GM12878 (cell line): ENCODE data around the gene COL4A2. TPM values are rescaled to one million over a fixed set of nuclear protein-coding genes. Genes with fewer than 3 reads are reported as not detected.

Experiments
- ATF7 ChIP-seq: fragments of 450-650 bp; IDR thresholded peaks from 2 replicates; pipeline ENCODE4 v1.6.1; 2016; ENCODE audit warnings: low read depth, mild to moderate bottlenecking
- DPF2 ChIP-seq: fragments of 450-650 bp; IDR thresholded peaks from 2 replicates; pipeline ENCODE4 v1.6.1; 2017; ENCODE audit warnings: mild to moderate bottlenecking
- IKZF1 ChIP-seq: fragments of 450-650 bp; conservative IDR thresholded peaks from 2 replicates; pipeline ENCODE4 v1.6.1; 2017; ENCODE audit warnings: antibody characterized with exemption, mild to moderate bottlenecking
- MTA2 ChIP-seq: fragments of 450-650 bp; IDR thresholded peaks from 2 replicates; pipeline ENCODE4 v1.6.1; 2016; ENCODE audit warnings: low read depth, mild to moderate bottlenecking, moderate library complexity
- RAD21 ChIP-seq: IDR thresholded peaks from 2 replicates; pipeline ENCODE4 v1.6.1; 2011; ENCODE audit warnings: mild to moderate bottlenecking, low read depth, low read length, moderate library complexity; ENCODE audit not compliant: insufficient read depth
- SIX5 ChIP-seq: IDR thresholded peaks from 2 replicates; pipeline ENCODE4 v1.6.1; 2011; ENCODE audit warnings: mild to moderate bottlenecking, low read depth, low read length, moderate library complexity; ENCODE audit not compliant: severe bottlenecking
- SRF ChIP-seq, 2 experiments: IDR thresholded peaks; 2 replicates each; pipeline ENCODE4 v1.6.1; 2011; ENCODE audit warnings: low read depth in 2 of 2, low read length in 2 of 2, mild to moderate bottlenecking in 1 of 2, moderate library complexity in 1 of 2
- ZBTB33 ChIP-seq: fragments of 450-650 bp; IDR thresholded peaks from 2 replicates; pipeline ENCODE4 v1.6.1; 2017; ENCODE audit warnings: mild to moderate bottlenecking
- polyA plus RNA-seq, 11 experiments: library from polyadenylated mRNA; depleted of rRNA in 4 of 11; unstranded in 6 of 11; stranded (reverse) in 5 of 11; fragments of >200 nt; fragmentation: Nextera tagmentation in 4 of 11; fragmentation: Illumina TruSeq in 1 of 11; extraction: Ambion mirVana in 4 of 11; extraction: Trizol in 1 of 11; gene quantifications; 1 replicate in 1 of 11; 2 replicates in 10 of 11; pipeline versions ENCODE4 v1.2.1 to v1.2.3, GENCODE V29; 2011 to 2016; ENCODE audit warnings: inconsistent platforms in 2 of 11, missing spikeins in 2 of 11, low read depth in 1 of 11
- total RNA-seq, 4 experiments: library from RNA; depleted of rRNA in 3 of 4; stranded (reverse); fragments of >200 nt in 3 of 4; fragmentation: Illumina TruSeq in 1 of 4; extraction: Trizol in 1 of 4; gene quantifications; 2 replicates each; pipeline versions ENCODE4 v1.2.1 to v1.2.3, GENCODE V29; 2013 to 2021
- TF ChIP-seq, protein P1 (sequence below): fragments of 450-650 bp; formaldehyde crosslinking; IDR thresholded peaks from 2 replicates; pipeline ENCODE4 v1.5.0; 2022; ENCODE audit warnings: mild to moderate bottlenecking, missing genetic modification characterization

The COL4A2 gene
- total and polyA plus RNA-seq, 10 of the 15 experiments (the other 5 are each of a cell fraction or from before 2014, with no cell fraction given), result 0.16 to 1.6 (median 0.62) TPM; not detected in 3

DNA sequence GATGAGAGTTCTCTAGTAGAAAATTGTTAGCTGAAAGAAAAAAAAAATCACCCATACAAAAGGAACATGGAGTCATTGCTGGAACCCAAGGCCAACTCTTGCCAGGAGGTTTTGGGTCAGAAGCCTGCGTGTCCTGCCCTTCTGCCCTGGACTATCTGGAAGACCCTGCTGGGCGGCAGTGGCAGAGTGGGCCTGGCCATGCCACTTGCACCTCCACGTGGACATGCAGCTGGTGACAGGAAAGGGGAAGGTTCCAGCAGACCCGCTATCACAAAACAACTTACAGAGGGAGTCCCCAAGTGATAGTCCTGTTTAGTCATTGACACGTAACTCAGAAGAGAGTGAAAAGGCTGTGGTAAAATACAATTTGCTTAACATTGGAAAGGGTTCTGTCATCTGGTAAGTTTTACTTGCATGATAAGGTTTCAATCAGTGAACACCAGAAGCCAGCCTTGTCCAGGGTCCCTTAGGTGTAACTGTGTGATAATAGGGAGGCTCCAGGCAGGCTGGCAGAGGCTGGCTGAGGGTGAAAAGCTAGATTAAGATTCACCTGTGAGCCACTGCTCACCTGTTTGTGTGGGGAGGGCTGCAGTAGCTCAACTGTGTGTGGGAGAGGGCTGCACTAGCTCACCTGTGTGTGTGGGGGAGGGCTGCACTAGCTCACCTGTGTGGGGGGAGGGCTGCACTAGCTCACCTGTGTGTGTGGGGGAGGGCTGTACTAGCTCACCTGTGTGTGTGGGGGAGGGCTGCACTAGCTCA, 47.8 kb downstream of the COL4A2 start (continued):
- TF ChIP-seq, protein P1, sequence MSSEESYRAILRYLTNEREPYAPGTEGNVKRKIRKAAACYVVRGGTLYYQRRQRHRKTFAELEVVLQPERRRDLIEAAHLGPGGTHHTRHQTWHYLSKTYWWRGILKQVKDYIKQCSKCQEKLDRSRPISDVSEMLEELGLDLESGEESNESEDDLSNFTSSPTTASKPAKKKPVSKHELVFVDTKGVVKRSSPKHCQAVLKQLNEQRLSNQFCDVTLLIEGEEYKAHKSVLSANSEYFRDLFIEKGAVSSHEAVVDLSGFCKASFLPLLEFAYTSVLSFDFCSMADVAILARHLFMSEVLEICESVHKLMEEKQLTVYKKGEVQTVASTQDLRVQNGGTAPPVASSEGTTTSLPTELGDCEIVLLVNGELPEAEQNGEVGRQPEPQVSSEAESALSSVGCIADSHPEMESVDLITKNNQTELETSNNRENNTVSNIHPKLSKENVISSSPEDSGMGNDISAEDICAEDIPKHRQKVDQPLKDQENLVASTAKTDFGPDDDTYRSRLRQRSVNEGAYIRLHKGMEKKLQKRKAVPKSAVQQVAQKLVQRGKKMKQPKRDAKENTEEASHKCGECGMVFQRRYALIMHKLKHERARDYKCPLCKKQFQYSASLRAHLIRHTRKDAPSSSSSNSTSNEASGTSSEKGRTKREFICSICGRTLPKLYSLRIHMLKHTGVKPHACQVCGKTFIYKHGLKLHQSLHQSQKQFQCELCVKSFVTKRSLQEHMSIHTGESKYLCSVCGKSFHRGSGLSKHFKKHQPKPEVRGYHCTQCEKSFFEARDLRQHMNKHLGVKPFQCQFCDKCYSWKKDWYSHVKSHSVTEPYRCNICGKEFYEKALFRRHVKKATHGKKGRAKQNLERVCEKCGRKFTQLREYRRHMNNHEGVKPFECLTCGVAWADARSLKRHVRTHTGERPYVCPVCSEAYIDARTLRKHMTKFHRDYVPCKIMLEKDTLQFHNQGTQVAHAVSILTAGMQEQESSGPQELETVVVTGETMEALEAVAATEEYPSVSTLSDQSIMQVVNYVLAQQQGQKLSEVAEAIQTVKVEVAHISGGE (CRISPR knock-in tag), result no peak
- TF ChIP-seq ZBTB33 (peak; percentile 61; the same call in 1 of the 2 replicates), SRF (IDR thresholded peaks at IDR 0.05; ENCODE audit: low read depth in 2 of 2, low read length in 2 of 2) (no peak), IKZF1 (peak; percentile 43), RAD21 (no peak), DPF2 (0 out of 2 replicates have a peak, but pooled peaks have one; percentile 34), ATF7 (0 out of 2 replicates have a peak, but pooled peaks have one; percentile 17), SIX5 (no peak), MTA2 (peak; percentile 16; the same call in 1 of the 2 replicates)
